HG02798 (cell line): ENCODE measurements around the gene CHD5.

Experiments
- ATAC-seq: cut with Tn5 transposase; IDR thresholded peaks from one replicate; pipeline ENCODE4 v1.9.1; 2021; ENCODE audit warnings: mild to moderate bottlenecking; ENCODE audit not compliant: unreplicated experiment, poor library complexity

Gene CHD5

DNA sequence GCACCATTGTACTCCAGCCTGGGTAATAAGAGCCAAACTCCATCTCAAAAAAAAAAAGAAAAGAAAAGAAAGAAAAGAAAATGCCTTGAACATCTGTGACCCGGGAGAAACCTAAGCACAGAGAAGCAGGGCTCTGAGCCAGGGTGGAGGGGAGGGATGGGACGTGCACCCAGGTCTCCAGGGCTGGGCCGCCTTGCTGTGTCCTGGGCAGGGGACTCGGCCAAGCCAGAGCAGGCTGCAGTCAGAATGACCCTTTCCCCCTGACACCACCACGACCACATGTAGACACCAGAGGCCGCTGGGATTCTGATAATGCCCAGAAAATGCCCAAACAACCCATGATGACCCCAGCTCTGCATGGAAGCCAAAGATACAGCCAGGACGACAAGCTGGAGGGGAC lies 17.8 kb downstream of the CHD5 start:
- no peak for ATAC-seq

DNA sequence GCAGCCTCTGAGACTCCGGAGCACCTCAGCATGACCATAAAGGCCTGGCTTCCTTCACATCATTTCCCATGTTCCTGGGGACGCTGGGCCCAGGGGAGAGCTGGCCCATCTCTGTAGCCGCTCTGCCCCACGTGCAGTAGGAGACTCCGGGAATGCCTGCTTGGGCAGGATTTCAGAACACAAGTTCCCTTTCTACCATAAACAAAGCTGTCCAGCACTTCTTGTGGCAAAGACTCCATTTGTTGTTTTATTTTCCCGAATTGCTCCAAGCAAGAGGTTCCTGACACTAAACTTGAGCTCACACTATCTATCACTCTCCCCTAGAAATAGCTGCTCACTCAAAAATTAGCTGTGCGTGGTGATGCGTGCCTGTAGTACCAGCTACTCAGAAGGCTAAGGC lies 21.9 kb downstream of the CHD5 start:
- no peak for ATAC-seq

DNA sequence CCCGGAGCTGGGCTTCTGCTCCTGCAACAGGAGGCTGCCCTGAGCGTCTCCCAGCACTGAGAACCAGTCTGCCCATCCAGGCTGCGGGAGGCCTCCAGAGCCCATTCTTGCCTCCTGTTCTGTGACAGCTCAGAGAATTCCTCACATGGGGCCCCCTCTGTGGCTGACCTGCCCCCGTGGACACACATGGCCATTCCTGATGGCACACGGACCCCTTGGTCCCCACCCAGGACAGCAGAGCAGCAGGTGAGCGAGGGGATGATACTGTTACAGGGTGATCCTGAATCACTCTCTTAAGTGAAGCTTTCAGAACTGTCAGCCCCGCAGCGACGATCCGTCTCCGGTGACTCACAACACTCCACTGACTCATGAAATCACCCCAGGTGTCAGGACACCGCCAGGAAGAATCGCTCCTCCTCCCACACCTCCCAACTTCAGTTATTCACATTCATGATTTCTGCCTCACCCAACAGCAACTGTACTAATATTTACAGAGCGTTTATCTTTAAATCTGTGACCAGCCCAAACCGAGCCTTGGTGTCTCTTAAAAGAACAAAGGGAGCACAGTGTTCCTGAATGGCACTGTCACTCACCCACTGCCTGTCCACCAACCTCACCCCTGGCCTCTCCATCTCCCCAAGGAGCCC lies 22.5 kb downstream of the CHD5 start:
- ATAC-seq: no peak

DNA sequence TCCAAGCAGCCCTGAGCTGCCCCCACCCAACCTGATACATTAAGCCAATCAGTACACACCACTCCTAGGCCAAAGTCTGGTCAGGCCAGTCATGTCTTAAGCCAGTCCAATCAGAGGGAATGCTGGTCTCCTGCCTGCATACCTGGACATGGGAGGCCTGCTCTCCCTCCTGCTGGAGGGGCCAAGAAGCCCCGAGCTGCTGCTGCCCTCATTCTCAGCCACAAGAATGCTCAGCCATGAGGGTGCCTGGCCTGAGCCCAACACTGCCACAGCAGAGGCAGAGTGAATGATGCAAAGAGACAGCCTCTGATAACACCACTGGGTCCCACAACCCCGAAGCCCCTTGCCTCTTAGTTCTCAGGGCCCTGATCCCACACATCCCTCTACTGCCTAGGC lies 23.0 kb downstream of the CHD5 start:
- ATAC-seq: no peak

DNA sequence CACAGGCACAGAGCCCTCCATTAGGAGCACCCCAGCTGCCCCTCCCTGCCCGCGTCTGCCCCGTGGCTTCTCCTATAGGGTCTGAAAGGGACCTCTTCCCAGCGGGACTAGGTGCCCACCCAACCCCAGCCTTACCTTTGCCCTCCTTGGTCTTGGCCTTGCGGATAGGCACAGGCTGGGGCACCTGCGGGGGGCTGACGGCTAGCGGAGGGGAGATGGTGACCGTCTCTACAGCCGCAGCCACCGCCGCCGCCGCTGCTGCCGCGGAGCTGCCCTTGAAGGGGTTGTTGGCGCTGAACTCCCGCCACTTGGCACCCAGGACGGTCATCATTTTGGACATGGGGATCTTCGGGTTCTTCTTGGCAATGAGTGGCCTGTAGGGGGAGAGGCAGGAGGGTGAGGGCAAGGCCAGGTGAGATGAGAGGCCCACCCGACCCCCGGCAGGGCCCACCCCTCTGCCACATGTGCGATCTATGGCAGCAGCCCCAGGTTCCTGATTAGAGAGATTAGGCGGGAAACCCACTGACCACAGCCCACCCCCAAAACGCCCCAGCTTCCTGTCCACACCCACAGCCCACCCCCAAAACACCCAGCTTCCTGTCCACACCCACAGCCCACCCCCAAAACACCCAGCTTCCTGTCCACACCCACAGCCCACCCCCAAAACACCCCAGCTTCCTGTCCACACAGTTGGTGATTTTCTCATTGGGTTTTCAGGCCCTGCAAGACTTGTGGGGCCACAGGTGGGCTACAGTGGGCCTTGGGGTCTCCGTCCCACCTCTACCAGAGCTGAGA lies 25.4 kb downstream of the CHD5 start:
- ATAC-seq: no peak

DNA sequence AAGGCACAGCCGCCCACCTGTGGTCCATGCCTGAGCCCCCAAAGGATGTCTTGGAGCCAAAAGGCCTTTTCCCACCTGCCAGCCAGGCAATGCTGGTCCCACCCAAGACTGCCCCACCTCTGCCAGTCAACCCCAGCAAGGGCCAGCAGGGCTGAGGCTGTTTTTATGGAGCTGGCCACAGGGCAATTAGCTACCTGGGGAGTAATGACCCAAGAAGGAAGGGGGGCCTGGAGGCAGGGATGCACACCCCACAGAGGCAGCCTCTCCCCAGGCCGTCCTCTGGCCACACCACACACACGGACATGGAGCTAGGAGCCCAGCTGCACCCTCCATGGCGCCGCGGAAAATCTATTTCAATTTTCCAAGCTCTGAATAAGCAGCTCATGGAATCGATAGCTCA lies 27.2 kb downstream of the CHD5 start:
- no peak for ATAC-seq

DNA sequence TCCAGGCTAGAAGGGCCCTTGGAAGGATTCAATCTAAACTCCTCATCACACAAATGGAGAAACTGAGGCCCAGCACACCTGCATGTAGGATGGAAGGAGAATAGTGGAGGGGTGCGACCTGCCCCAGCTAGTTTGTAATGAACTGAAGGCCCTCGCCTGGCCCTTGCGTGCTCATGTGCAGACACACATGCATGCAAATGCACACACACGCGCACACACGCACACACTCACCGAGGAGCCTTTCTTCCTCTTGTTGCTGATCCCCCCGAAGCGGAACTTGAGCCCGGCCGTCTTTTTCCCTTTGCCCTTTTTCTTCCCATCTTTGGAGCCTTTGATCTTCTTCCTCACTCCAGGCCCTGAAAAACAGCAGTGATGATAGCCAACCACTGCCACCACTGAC lies 27.9 kb downstream of the CHD5 start:
- ATAC-seq: no peak

DNA sequence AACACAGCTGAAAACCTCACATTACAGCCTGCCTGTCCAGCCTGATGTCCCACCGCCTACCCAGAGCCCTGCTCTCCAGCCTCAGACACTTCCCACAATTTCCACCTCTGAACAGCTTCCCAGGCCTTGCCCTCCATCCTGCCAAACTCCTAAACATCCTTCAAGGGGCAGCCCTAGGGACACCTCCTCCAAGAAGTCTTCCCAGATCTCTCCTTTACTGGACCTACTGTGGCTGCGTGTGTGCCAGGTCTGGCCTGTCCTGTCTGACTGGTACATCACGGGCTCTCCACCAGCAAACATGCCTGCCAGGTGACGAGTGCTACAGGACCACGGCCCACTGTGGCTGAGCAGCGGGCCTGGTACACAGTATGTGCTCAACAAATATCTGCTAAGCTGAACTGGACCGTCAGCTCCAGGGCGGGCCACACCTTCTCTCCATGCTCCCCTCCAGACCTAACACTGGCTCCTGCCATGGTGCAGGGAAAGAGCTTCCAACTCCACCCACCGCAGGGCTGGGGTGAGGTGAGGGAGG lies 28.8 kb downstream of the CHD5 start:
- ATAC-seq: no peak

DNA sequence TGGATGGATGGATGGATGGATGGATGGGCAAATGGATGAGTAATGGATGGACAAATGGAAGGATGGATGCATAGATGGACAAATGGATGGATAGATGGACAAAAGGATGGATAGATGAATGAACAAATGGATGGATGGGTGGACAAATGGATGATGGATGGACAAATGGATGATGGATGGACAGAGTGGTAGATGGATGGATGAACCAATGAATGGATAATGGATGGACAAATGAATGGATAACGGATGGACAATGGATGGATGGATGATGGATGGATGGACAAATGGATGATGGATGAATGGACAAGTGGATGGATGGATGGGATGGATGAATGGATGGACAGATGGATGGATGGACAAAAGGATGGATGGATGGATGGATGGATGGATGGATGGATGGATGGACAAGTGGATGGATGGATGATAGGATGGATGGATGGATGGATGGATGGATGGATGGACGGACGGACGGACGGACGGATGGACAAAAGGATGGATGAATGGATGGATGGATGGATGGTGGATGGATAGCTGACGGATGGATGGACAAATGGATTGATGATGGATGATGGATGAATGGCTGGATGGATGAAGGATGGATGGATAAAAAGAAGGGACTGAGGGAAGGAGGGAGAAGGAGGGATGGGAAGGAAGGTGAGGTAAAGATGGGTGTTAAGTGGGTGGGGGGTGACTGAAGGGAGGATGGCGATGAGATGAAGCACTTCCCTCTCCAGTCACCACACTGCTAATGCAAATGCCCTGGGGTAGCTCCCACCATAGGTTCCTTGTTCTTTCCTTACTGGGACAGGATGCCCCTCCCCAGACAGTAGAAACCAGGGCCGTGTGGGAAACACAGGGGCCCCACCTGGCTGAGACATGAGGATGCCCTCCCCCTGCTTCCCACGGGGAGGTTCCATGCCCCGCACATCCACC lies 29.8 kb downstream of the CHD5 start:
- no peak for ATAC-seq

DNA sequence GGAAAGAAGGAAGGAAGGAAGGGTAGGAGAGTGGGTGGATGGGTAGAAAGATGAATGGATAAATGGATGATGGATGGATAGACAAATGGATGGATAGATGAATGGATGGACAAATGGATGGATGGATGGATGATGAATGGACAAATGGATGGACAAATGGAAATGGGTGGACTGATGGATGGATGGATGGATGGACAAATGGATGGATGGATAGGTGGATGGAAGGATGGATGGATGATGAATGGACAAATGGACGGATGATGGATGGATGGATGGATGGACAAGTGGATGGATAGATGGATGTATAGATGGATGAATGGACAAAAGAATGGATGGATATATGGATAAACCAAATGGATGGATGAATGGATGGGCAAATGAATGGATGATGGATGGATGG lies 30.5 kb downstream of the CHD5 start:
- ATAC-seq: no peak

DNA sequence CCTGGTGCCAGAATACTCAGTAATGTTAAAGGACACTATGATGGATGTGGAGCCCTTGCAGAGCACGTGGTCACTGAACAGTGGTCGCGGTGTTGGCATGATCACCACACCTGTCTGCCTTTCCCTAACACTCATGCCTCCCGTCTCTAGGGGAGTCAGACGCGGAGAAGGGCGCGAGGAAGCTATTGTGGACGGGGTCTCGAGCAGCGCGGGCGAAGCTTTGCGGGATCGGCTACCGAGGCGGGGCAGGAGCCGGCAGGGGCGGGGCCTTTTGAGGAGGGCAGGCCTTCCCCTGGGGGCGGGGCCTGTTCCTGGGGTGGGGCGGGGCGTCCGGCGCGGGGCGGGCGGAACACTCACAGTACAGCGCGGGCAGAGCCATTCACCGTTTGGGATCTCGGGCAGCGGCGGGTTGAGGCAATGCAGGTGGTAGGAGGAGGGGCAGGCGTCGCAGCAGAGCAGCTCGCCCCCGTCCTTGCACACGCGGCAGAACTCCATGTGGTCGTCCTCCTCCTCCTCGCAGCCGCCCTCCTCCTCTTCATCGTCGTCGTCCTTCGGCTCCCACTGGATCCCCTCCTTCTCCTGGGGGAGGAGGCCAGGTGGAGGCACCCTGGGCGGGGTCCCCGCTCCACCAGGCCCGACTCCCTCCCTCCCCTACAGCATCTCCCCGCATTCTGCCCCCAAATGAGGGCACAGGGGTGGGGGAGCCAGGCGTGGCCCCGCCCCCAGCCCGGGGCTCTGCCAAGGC lies 31.5 kb downstream of the CHD5 start:
- no peak for ATAC-seq

DNA sequence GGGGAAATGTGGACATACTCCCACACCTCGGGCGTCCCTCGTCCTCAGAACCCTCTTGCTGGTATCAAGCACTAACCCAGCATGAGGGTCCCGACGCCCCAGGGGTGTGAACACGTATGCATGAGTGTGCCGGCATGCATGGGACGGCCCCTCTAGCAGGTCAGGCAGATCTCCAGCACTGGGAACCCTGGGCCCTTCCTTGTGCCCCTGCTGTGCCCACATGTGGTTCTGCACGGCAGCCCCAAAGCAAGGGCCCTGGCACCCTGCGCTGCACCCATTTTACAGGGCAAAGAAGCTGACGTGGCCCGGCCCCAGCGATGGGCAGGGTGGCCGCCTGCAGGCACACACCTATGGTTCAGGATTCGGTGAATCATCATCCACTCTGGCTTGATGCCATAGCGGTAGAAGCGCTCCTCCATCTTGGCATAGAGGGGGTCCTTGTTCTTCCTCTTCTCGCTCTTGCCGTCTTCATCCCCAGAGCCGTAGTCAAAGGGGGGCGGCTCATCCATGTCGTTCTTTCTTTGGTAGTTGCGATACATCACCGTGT lies 34.2 kb downstream of the CHD5 start:
- ATAC-seq: no peak

DNA sequence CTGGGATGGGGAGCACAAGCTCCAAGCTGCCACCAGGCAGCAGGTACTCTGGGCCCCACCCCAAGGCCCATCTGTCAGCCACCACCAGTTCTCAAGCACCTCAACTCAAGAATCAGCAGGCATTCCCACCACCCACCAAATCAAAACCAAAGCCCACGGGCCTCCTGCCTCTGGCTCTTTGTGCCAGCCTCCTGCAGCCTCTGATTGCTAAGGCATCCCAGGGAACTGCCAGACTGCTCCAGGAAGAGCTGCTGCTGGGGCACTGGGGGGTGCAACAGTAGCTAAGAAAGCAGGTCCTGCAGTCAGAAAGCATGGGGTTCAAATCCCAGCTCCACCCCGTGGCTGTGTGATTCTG lies 34.7 kb downstream of the CHD5 start:
- ATAC-seq: no peak

DNA sequence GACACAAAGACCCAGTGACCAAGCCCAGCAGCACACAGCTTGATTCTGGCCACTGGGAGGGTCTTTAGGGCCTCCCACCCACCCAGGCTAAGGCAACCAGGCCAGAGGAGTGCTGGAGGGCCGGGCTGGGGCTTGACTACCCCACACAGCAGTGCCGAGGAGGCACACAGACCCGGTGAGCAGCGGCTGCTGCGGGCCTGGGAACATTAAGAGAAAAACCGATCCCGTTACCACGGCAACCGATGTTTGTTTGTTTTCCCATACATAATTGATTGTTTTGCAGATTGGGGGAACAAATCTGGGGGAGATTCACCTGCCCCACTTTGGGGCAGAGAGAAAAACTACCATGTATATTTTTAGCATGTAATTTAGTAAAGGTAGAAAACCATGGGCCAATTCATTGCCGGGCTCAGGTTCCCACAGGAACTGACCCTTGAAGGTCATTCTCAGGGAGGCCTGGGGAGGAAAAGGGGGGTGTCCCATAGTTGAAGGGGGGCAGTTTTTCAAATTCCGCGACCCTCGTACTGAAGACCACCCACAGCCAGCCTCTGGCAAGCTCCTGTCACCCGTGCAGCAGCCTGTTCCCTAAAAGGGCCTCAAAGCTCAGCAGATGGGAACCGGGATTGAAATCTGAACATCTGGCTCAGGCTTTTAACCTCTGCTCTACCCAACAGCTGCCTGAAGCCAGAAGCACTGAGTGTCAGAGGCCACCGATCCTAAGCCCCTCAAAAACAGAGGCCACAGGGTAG lies 35.3 kb downstream of the CHD5 start:
- no peak for ATAC-seq

DNA sequence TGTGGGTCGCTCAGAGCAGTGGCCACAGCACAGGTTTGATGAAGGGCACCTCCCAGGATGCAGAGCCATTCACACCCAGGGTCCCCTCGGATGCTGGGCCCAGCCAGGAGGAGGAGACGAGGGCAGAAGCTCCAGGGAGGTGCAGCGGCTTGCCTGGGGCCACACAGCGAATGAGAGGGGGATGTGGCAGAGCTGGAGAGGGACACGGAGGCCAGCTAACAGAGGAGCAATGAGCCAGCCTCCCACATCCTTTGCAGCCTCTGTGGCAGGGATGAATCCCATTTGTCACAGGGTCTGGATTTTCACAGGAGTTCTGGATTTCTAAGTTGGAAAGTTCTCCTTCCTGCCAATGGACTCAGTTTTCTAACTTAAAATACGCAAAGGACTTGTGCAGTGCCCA lies 35.9 kb downstream of the CHD5 start:
- no peak for ATAC-seq

DNA sequence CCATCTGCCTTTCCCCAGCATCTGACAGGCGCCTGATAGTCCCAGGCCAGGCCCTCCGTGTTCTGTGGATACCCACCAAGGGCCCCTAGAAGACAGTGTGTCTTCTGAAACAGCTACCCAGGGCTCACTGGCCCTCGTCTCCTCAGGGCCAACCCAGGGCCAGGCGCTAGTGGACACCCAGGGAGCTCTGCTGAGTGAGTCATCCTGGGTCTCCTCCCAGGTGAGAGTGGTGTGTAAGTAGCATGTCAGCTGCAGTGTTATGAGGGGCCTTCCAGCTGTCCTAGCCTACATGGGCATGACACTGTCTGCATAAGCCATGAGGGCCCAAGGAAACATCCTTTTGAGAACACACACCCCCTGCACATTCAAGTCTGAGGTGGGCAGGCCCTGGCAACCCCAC lies 36.7 kb downstream of the CHD5 start:
- ATAC-seq: no peak

DNA sequence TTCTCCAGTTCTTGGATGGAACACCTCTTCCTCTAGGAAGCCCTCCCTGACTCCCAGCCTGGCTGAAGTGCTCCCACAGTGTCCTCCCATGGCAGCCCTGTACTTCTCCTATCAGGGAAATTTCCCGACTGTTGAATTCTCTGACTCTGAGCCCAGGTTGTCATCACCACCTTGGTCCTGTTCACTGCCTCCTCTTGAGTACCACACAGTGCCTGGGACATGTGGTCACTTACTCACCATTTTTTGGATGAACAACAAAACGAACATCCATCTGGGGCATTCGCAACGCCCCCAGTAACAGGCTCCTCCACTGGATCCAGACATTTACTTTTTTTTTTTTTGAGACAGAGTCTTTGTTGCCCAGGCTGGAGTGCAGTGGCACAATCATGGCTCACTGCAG lies 37.4 kb downstream of the CHD5 start:
- no peak for ATAC-seq

DNA sequence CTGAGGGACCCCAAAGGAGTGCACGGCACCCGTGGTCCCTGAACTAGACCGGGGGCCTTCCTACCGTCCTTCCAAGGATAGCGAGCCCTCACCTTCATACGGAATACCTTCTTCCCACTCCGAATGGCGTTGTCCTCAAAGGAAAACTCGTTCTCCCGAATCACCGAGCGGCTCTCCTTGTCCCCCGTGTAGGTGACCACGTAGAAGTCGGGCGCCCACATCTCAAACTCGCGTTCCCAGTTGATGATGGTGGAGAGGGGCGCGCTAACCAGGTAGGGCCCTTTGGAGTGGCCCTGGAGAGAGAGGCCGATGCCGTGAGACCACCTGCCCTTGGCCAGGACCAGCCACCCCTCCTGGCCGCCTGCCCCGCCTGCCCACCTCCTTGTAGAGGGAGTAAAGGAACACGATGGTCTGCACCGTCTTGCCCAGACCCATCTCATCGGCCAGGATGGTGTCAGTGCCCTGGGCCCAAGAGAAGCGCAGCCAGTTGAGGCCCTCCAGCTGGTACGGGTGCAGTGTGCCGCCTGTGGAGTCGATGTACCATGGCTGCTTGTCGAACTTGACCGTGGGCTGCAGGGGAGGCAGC lies 38.0 kb downstream of the CHD5 start:
- ATAC-seq: no peak

DNA sequence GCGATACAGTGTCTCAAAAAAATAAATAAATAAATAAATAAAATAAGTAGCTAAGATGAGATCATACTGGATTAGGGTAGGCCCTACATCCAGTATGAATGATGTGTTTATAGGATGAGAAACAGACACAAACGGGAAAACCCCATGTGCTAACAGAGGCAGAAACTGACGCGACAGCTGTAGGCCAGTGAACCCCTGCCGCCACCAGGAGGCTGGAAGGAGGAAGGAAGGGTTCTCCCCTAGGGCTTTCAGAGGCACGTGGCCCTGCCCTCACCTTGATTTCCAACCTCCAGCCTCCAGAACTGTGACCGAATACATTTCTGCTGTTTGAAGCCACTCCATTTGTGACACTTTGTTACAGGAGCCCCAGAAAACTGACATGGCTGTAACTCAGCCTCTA lies 38.5 kb downstream of the CHD5 start:
- no peak for ATAC-seq
